Measurements from ENCODE around the gene NGDN.

NGDN gene

DNA sequence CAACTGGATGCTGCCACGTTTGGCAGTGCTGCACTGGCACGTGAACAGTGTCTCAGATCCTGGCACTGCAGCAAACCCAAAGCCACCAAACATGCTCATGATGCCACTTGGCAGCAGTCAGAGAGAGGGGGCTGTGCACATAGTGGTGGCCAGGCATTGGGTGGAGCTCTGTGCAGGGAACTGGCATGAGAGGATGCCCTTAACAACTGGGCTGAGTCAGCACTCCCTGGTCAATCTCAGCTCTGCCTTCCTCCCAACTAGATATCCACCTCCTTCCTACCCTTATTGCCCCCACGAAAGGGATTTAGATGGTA, 45.1 kb downstream of the NGDN start:
- H3K4me3 ChIP-seq (ENCODE audit: low read depth, low read length, poor library complexity, severe bottlenecking), result no peak overlapping the region
- TF ChIP-seq, protein P1, sequence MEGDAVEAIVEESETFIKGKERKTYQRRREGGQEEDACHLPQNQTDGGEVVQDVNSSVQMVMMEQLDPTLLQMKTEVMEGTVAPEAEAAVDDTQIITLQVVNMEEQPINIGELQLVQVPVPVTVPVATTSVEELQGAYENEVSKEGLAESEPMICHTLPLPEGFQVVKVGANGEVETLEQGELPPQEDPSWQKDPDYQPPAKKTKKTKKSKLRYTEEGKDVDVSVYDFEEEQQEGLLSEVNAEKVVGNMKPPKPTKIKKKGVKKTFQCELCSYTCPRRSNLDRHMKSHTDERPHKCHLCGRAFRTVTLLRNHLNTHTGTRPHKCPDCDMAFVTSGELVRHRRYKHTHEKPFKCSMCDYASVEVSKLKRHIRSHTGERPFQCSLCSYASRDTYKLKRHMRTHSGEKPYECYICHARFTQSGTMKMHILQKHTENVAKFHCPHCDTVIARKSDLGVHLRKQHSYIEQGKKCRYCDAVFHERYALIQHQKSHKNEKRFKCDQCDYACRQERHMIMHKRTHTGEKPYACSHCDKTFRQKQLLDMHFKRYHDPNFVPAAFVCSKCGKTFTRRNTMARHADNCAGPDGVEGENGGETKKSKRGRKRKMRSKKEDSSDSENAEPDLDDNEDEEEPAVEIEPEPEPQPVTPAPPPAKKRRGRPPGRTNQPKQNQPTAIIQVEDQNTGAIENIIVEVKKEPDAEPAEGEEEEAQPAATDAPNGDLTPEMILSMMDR (IDR thresholded peaks at IDR 0.05; ENCODE audit: low read length), result no peak
- TF ChIP-seq EZH2 (IDR thresholded peaks at IDR 0.05; ENCODE audit: borderline replicate concordance, low read length), result no peak
- H3K27ac ChIP-seq (ENCODE audit: low read depth, low read length, poor library complexity, severe bottlenecking), result no peak overlapping the region

GRCh38 chr14:23517650-23518326, 48.3 kb downstream of the NGDN start:
- TF ChIP-seq, protein P1 (IDR thresholded peaks at IDR 0.05; ENCODE audit: low read length), result no peak
- TF ChIP-seq EZH2 (IDR thresholded peaks at IDR 0.05; ENCODE audit: borderline replicate concordance, low read length), result no peak
- Histone ChIP-seq H3K4me3 (ENCODE audit: low read depth, low read length, poor library complexity, severe bottlenecking) (no peak overlapping the region), H3K27ac (ENCODE audit: low read depth, low read length, poor library complexity, severe bottlenecking) (no peak overlapping the region), H4K20me1 (ENCODE audit: insufficient read depth, low read length) (no peaks in the 10 kb centered on the region), H3K36me3 (ENCODE audit: insufficient read depth, low read length) (no peaks in the 10 kb centered on the region), H3K79me2 (ENCODE audit: insufficient read depth, low read length) (no peaks in the 10 kb centered on the region), H3K9ac (ENCODE audit: low read length) (no peak overlapping the region), H3K27me3 (ENCODE audit: insufficient read depth, low read length) (0 out of 2 replicates have a peak, but pooled peaks cover 3% of the 10 kb centered on the region), H3K9me3 (ENCODE audit: low read length) (no peaks in the 10 kb centered on the region), H3F3A (ENCODE audit: insufficient read depth, low read length) (no peaks in the 10 kb centered on the region), H3K9me2 (ENCODE audit: low read depth, low read length) (no peaks in the 10 kb centered on the region), H3K4me1 (ENCODE audit: insufficient read depth, low read length, severe bottlenecking) (no peaks in the 10 kb centered on the region), H2AFZ (ENCODE audit: low read length) (no peak overlapping the region), H3K4me2 (ENCODE audit: low read length) (no peak overlapping the region)

More for the DNA sequence above, 45.1 kb downstream of the NGDN start:
- no peaks in the 10 kb centered on the region for H3K9me2 ChIP-seq (ENCODE audit: low read depth, low read length)
- no peaks in the 10 kb centered on the region for H3K36me3 ChIP-seq (ENCODE audit: insufficient read depth, low read length)
- no peaks in the 10 kb centered on the region for H3F3A ChIP-seq (ENCODE audit: insufficient read depth, low read length)
- no peak overlapping the region for H2AFZ ChIP-seq (ENCODE audit: low read length)
- H3K27me3 ChIP-seq (ENCODE audit: insufficient read depth, low read length), result 0 out of 2 replicates have a peak, but pooled peaks cover 3% of the 10 kb centered on the region
- H3K4me2 ChIP-seq (ENCODE audit: low read length), result no peak overlapping the region
- H3K79me2 ChIP-seq (ENCODE audit: insufficient read depth, low read length), result no peaks in the 10 kb centered on the region
- no peaks in the 10 kb centered on the region for H3K9me3 ChIP-seq (ENCODE audit: low read length)
- no peak overlapping the region for H3K9ac ChIP-seq (ENCODE audit: low read length)
- no peaks in the 10 kb centered on the region for H3K4me1 ChIP-seq (ENCODE audit: insufficient read depth, low read length, severe bottlenecking)
- no peaks in the 10 kb centered on the region for H4K20me1 ChIP-seq (ENCODE audit: insufficient read depth, low read length)

DNA sequence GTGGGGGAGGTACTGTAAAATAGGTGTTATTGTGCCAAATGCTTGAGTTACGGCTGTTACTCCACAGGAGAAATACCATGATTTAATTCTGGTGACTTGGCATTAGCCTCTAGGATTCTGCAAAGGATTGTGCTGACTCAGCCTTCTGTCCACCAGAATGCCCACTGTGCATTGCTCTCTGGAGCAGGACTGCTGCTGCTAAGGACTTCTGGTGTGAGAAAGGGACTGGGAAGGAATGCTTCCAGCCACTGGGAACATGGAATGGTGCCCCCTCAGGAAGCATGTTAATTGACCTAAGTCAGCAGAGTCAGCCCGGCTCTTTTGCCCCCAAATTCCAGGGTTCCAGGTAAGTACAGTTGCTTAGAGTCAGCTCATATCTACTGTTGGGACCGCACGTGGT, 49.2 kb downstream of the NGDN start:
- no peak overlapping the region for H3K27ac ChIP-seq (ENCODE audit: low read depth, low read length, poor library complexity, severe bottlenecking)
- H3K9me2 ChIP-seq (ENCODE audit: low read depth, low read length), result no peaks in the 10 kb centered on the region
- no peak overlapping the region for H3K4me3 ChIP-seq (ENCODE audit: low read depth, low read length, poor library complexity, severe bottlenecking)
- no peaks in the 10 kb centered on the region for H3K36me3 ChIP-seq (ENCODE audit: insufficient read depth, low read length)
- H3K4me1 ChIP-seq (ENCODE audit: insufficient read depth, low read length, severe bottlenecking), result no peaks in the 10 kb centered on the region
- H3K9ac ChIP-seq (ENCODE audit: low read length), result no peak overlapping the region
- no peaks in the 10 kb centered on the region for H4K20me1 ChIP-seq (ENCODE audit: insufficient read depth, low read length)
- H2AFZ ChIP-seq (ENCODE audit: low read length), result no peak overlapping the region
- no peak for TF ChIP-seq EZH2 (IDR thresholded peaks at IDR 0.05; ENCODE audit: borderline replicate concordance, low read length)
- TF ChIP-seq, protein P1 (IDR thresholded peaks at IDR 0.05; ENCODE audit: low read length), result no peak
- no peak overlapping the region for H3K4me2 ChIP-seq (ENCODE audit: low read length)
- H3K9me3 ChIP-seq (ENCODE audit: low read length), result no peaks in the 10 kb centered on the region
- H3F3A ChIP-seq (ENCODE audit: insufficient read depth, low read length), result no peaks in the 10 kb centered on the region
- 0 out of 2 replicates have a peak, but pooled peaks cover 3% of the 10 kb centered on the region for H3K27me3 ChIP-seq (ENCODE audit: insufficient read depth, low read length)
- H3K79me2 ChIP-seq (ENCODE audit: insufficient read depth, low read length), result no peaks in the 10 kb centered on the region

Measured in OCI-LY1 (cell line).